ENCODE results near the gene SLC25A24.

The SLC25A24 gene

DNA sequence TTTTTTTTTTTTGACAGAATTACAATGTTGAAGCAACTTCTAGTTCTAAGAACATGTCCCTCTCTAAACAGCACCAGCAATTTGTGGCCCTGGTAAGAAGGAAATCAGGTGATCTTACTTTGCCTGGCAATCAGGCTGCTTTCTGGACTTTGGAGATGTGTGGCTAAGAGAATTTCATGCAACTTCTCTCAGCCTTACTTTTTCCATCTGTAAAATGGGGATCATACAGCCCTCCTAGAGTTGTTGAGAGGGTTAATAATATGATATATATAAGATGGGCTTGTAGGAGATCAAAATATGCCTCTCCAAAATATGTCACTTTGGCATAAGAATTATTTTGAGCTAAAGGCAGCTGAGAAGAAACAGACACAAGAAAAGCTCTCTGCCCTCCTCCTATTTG lies 92.0 kb downstream of the SLC25A24 start:
- Histone ChIP-seq H3K9ac (ENCODE audit: low read length) (no peak overlapping the region), H3K9me3 (ENCODE audit: control insufficient read depth, low read length) (no peaks in the 10 kb centered on the region), H3K4me3 (ENCODE audit: low read length) (no peak overlapping the region), H3K27me3 (ENCODE audit: control insufficient read depth, insufficient read depth, low read length) (no peaks in the 10 kb centered on the region), H3K4me1 (ENCODE audit: control insufficient read depth, insufficient read depth, low read length) (no peaks in the 10 kb centered on the region), H3K36me3 (ENCODE audit: control insufficient read depth, insufficient read depth, low read length) (no peaks in the 10 kb centered on the region)

DNA sequence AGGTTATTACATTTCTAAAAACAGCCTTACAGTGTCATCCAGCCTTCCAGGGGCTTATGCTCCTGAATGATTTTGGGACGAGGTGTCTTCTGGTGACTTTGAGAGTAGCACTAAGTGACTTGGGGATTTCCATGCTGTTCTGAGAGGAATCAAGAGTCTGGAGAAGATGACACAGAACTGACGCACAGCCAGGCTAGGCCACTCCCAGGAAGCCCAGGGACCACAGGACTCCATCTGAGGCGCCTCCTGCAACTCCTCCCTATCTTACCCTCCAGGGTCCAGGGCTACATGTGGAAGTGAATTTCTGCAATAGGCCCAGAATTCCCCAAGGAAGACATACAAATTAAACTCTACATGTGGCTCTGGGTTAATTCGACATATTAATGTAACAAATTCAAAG lies 92.5 kb downstream of the SLC25A24 start:
- Histone ChIP-seq H3K27me3 (ENCODE audit: control insufficient read depth, insufficient read depth, low read length) (no peaks in the 10 kb centered on the region), H3K36me3 (ENCODE audit: control insufficient read depth, insufficient read depth, low read length) (no peaks in the 10 kb centered on the region), H3K9ac (ENCODE audit: low read length) (no peak overlapping the region), H3K9me3 (ENCODE audit: control insufficient read depth, low read length) (no peaks in the 10 kb centered on the region), H3K4me3 (ENCODE audit: low read length) (no peak overlapping the region), H3K4me1 (ENCODE audit: control insufficient read depth, insufficient read depth, low read length) (no peaks in the 10 kb centered on the region)

DNA sequence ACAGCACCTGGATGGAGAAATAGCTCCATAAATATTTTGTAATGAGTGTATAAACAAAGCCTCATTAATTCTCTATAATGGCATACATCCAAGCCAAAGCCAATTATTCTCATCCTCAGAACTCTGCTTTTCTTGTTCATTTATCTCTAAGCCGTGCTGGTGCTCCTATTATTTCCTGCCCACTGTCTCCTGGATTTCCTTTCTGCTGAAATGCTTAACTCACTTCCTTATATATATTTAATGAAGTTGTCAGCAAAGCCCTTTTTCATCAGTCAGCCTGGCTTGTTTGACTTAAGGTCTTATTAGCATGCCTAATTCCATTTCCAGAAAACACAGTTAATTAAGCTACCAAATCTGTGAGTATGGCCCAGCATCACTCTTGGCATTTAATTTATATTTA lies 93.4 kb downstream of the SLC25A24 start:
- H3K9me3 ChIP-seq (ENCODE audit: control insufficient read depth, low read length) = no peaks in the 10 kb centered on the region
- H3K4me3 ChIP-seq (ENCODE audit: low read length) = no peak overlapping the region
- no peak overlapping the region for H3K9ac ChIP-seq (ENCODE audit: low read length)
- H3K27me3 ChIP-seq (ENCODE audit: control insufficient read depth, insufficient read depth, low read length) = no peaks in the 10 kb centered on the region
- no peaks in the 10 kb centered on the region for H3K36me3 ChIP-seq (ENCODE audit: control insufficient read depth, insufficient read depth, low read length)
- H3K4me1 ChIP-seq (ENCODE audit: control insufficient read depth, insufficient read depth, low read length) = no peaks in the 10 kb centered on the region

DNA sequence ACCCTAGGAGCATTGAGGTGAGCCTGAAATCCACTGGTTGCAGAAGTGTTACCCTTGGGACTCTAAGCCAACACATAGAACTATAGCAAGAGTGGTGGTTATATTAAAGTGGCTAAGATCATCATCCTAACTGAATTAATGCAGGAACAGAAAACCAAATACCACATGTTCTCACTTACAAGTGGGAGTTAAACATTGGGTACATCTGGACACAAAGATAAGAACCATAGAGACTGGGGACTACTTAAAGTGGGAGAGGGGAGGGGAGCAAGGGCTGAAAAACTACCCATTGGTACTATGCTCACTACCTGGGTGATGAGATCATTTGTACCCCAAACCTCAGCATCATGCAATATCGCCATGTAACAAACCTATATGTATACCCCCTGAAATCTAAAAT lies 100.0 kb downstream of the SLC25A24 start:
- Histone ChIP-seq H3K36me3 (ENCODE audit: control insufficient read depth, insufficient read depth, low read length) (no peaks in the 10 kb centered on the region), H3K9ac (ENCODE audit: low read length) (no peak overlapping the region), H3K4me1 (ENCODE audit: control insufficient read depth, insufficient read depth, low read length) (no peaks in the 10 kb centered on the region), H3K4me3 (ENCODE audit: low read length) (no peak overlapping the region), H3K27me3 (ENCODE audit: control insufficient read depth, insufficient read depth, low read length) (no peaks in the 10 kb centered on the region), H3K9me3 (ENCODE audit: control insufficient read depth, low read length) (no peaks in the 10 kb centered on the region)

DNA sequence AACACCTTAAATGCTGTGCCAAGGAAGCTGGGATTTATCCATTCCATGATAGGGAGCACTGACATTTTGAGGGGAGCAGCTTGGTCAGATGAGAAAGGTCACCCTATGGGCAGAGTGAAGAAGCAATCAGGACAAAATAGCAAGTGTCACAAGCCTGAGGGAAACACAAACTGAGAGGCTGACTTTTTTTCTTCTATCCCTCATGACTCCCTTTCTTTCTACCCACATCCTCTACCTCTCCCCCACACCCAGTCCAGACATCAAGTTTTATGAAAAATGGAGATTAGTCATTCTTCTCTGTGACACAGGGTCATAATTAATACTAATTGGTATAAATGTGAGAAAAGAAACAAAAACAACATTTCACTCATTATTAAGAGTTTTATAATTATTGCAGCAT lies 103.1 kb downstream of the SLC25A24 start:
- Histone ChIP-seq H3K4me3 (ENCODE audit: low read length) (no peak overlapping the region), H3K9me3 (ENCODE audit: control insufficient read depth, low read length) (no peaks in the 10 kb centered on the region), H3K27me3 (ENCODE audit: control insufficient read depth, insufficient read depth, low read length) (no peaks in the 10 kb centered on the region), H3K36me3 (ENCODE audit: control insufficient read depth, insufficient read depth, low read length) (no peaks in the 10 kb centered on the region), H3K4me1 (ENCODE audit: control insufficient read depth, insufficient read depth, low read length) (no peaks in the 10 kb centered on the region), H3K9ac (ENCODE audit: low read length) (no peak overlapping the region)

DNA sequence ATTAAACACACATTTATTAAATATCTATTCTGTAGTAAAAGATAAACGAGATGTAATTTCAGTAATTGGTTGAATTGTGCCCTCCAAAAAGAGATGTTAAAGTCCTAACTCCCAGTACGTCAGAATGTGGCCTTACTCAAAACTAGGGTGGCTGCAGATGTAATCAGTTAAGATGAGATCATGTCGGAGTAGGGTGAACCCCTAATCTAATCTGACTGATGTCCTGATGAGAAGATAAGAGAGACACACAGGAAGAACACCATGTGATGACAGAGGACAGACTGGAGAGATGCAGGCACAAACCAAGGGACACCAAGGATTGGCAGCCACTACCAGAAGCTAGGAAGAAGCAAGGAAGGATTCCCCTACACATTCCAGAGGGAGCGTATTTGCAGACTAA lies 104.1 kb downstream of the SLC25A24 start:
- no peak overlapping the region for H3K4me3 ChIP-seq (ENCODE audit: low read length)
- no peak overlapping the region for H3K9ac ChIP-seq (ENCODE audit: low read length)
- no peaks in the 10 kb centered on the region for H3K4me1 ChIP-seq (ENCODE audit: control insufficient read depth, insufficient read depth, low read length)
- no peaks in the 10 kb centered on the region for H3K9me3 ChIP-seq (ENCODE audit: control insufficient read depth, low read length)
- H3K27me3 ChIP-seq (ENCODE audit: control insufficient read depth, insufficient read depth, low read length) = no peaks in the 10 kb centered on the region
- no peaks in the 10 kb centered on the region for H3K36me3 ChIP-seq (ENCODE audit: control insufficient read depth, insufficient read depth, low read length)

DNA sequence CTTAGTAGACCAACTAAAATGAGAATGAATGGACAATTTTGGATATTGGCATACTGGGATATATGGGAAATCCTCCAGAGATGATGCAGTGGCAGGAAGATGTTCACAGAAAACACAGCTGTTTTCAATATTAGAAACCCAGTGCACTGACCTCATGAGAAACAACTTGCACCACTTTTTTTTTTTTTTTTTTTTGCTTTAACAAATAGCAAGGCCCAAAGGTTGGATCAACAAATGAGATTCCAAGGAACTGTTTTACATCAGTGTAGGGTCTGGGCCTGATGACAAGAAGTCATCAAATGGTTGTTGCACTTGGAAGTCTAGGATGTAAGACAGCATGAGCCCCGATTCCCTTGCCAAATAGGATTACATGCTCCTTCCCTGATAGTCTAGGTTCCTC lies 110.7 kb downstream of the SLC25A24 start:
- Histone ChIP-seq H3K9me3 (ENCODE audit: control insufficient read depth, low read length) (no peaks in the 10 kb centered on the region), H3K36me3 (ENCODE audit: control insufficient read depth, insufficient read depth, low read length) (no peaks in the 10 kb centered on the region), H3K4me1 (ENCODE audit: control insufficient read depth, insufficient read depth, low read length) (no peaks in the 10 kb centered on the region), H3K4me3 (ENCODE audit: low read length) (no peak overlapping the region), H3K9ac (ENCODE audit: low read length) (no peak overlapping the region), H3K27me3 (ENCODE audit: control insufficient read depth, insufficient read depth, low read length) (no peaks in the 10 kb centered on the region)

DNA sequence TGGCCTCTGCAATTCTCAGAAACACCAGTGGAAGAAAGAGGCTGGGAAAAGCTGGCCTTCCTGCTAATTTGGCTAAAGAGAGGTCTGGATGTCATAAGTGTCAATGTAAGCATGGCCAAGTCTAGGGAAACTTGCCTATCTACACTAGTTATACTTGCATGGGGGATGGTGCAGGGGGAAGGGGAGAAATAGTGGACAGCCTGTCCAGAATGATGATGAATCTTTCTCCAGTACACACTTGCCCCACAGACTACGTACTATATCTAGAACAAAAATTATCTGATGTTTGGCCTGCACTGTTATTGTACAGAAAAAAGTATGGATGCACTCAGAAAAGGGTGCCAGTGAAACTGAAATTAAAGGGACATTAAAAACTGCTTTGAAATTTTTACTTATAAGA lies 114.5 kb downstream of the SLC25A24 start:
- Histone ChIP-seq H3K9me3 (ENCODE audit: control insufficient read depth, low read length) (no peaks in the 10 kb centered on the region), H3K27me3 (ENCODE audit: control insufficient read depth, insufficient read depth, low read length) (no peaks in the 10 kb centered on the region), H3K9ac (ENCODE audit: low read length) (no peak overlapping the region), H3K36me3 (ENCODE audit: control insufficient read depth, insufficient read depth, low read length) (no peaks in the 10 kb centered on the region), H3K4me1 (ENCODE audit: control insufficient read depth, insufficient read depth, low read length) (no peaks in the 10 kb centered on the region), H3K4me3 (ENCODE audit: low read length) (no peak overlapping the region)

DNA sequence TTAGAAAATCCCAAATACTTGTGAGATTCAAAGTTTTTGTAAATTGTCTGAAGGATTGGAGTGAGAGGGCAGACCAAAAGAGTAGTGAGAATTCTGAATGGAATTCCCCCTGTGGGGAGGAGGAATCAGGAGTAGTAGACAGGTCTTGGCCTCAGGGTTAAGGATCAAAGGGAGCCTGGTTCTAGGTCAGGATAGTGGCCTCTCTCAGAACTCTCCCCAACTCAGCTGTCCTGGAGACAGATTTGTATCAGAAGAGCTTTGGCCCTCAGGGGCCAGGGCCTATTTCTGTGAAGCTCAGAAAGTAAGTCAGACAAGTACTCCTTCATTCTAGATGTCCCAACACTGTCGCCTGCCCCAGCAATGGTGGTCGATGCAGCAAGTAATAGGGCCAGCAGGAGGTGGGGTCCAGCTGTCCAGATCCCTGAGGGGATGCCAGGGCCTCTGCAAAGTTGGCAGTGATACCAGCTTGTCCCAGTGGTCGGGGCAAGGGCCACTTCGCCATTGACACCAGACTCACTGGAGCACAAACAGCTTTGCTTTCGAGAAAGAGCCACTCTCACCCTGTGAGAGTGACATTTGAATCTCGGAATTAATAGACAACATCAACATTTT lies 115.2 kb downstream of the SLC25A24 start:
- H3K27me3 ChIP-seq (ENCODE audit: control insufficient read depth, insufficient read depth, low read length) = no peaks in the 10 kb centered on the region
- H3K9me3 ChIP-seq (ENCODE audit: control insufficient read depth, low read length) = no peaks in the 10 kb centered on the region
- H3K4me1 ChIP-seq (ENCODE audit: control insufficient read depth, insufficient read depth, low read length) = no peaks in the 10 kb centered on the region
- no peaks in the 10 kb centered on the region for H3K36me3 ChIP-seq (ENCODE audit: control insufficient read depth, insufficient read depth, low read length)
- no peak overlapping the region for H3K4me3 ChIP-seq (ENCODE audit: low read length)
- no peak overlapping the region for H3K9ac ChIP-seq (ENCODE audit: low read length)
